AG04449 (cell line): Measurements from ENCODE around the gene PDE8A.

ENCODE experiments used
- CTCF ChIA-PET: fragments of 350-600 bp; formaldehyde crosslinking; extraction: SDS; loops from one replicate; lab custom pipeline; 2021; ENCODE audit warnings: antibody characterized with exemption; lab: Yijun Ruan, JAX
- POLR2A ChIA-PET: fragments of 400-600, 350-600 bp; formaldehyde crosslinking; extraction: SDS; loops from one replicate; lab custom pipeline; 2020; ENCODE audit warnings: antibody characterized with exemption, inconsistent platforms; lab: Yijun Ruan, JAX
- DNase-seq: peaks from one replicate; pipeline ENCODE4 v3.0.0-alpha.2; 2010; ENCODE audit warnings: low read depth, low spot score
- H3K4me3 ChIP-seq: 2 replicates; pipeline ENCODE4 v1.5.1; 2011; ENCODE audit warnings: low read depth, mild to moderate bottlenecking, control low read depth, low read length
- TF ChIP-seq, protein P1 (sequence below): IDR thresholded peaks from one replicate; pipeline ENCODE4 v1.5.1; 2011; ENCODE audit warnings: mild to moderate bottlenecking, moderate library complexity, low read length, control low read depth, inconsistent platforms; ENCODE audit not compliant: insufficient read depth; ENCODE audit errors: missing control alignments

Gene PDE8A

DNA sequence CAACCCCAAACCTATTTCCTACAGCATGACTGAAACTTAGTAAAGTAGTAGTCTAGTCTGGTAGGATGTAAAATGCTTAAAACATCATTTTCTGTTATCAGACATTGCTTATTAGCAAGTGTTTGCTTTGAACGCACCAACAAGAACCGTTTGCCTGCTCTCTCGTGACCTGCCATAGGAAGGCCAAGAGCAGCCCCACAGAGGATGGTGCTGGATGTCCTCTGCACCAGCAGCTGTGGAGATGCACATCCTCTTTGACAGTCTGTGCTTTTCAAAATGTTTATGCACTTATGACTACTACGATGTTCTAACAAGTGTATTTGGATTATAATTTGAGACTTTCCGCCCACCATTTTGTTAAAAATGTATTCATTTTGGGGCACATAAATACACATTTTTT is 59.6 kb downstream of the PDE8A start:
- CTCF ChIA-PET = no interaction called here
- POLR2A ChIA-PET = no interaction called here

GRCh38 chr15:85044251-85044853 is 62.7 kb downstream of the PDE8A start:
- ChIA-PET POLR2A (no interaction called here), CTCF (interaction anchor here (0.8 to 5.2 kb wide), 34 partner anchors 11 to 457 kb away, joined by 3 to 134 read pairs (median 5); no protein-coding TSS in a partner anchor)

More for the DNA sequence above, 59.6 kb downstream of the PDE8A start:
- no peak overlapping the region for H3K4me3 ChIP-seq
- no peak for DNase-seq
- TF ChIP-seq, protein P1, sequence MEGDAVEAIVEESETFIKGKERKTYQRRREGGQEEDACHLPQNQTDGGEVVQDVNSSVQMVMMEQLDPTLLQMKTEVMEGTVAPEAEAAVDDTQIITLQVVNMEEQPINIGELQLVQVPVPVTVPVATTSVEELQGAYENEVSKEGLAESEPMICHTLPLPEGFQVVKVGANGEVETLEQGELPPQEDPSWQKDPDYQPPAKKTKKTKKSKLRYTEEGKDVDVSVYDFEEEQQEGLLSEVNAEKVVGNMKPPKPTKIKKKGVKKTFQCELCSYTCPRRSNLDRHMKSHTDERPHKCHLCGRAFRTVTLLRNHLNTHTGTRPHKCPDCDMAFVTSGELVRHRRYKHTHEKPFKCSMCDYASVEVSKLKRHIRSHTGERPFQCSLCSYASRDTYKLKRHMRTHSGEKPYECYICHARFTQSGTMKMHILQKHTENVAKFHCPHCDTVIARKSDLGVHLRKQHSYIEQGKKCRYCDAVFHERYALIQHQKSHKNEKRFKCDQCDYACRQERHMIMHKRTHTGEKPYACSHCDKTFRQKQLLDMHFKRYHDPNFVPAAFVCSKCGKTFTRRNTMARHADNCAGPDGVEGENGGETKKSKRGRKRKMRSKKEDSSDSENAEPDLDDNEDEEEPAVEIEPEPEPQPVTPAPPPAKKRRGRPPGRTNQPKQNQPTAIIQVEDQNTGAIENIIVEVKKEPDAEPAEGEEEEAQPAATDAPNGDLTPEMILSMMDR = no peak

DNA sequence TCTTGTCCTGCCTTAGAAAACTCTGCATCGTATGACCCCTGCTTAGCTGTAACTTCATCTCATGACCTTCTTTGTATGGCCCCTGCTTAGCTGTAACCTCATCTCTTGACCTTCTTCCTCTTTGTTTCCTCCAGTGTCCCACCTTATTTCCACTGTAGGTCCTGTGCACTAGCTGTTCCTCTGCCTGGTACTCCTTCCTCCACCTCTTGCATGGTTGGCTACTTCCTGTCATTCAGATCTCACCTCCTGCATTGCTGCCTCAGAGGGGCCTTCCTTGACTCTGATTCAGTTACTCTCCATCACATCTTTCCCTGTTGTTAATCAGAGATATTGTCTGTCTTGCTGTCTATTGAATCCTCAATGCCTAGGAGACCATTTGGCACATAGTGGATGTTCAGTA is 63.2 kb downstream of the PDE8A start:
- no peak overlapping the region for H3K4me3 ChIP-seq
- TF ChIP-seq, protein P1 = no peak
- CTCF ChIA-PET = interaction anchor here (0.8 to 5.2 kb wide), 27 partner anchors 12 to 468 kb away, joined by 3 to 134 read pairs (median 5); no protein-coding TSS in a partner anchor
- DNase-seq = no peak
- POLR2A ChIA-PET = no interaction called here

More at GRCh38 chr15:85044251-85044853, 62.7 kb downstream of the PDE8A start:
- no peak overlapping the region for H3K4me3 ChIP-seq
- TF ChIP-seq, protein P1 = peak; percentile 78
- DNase-seq = no peak

DNA sequence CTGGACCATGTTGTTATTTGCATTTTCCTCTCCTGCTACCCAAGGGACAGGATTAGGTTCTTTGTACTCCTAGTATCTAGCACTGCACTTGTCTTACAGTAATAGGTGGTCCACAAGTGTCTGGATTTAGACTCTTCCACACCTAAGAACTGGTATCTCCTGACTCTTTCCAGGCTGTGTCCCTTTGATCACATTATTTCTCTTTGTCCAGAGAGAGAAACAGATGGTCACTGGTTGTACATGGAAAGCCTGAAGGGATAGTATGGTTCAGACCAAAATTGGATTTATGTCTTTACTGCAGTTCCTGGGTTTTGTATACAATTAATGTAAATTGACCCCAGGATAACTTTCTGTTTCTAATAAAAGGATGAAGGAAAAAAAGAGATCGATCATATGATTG is 64.0 kb downstream of the PDE8A start:
- CTCF ChIA-PET = interaction anchor here (0.7 to 5.2 kb wide), 18 partner anchors 12 to 468 kb away, joined by 3 to 134 read pairs (median 8); no protein-coding TSS in a partner anchor
- POLR2A ChIA-PET = interaction anchor here (0.6 kb wide), 1 partner anchor 37 kb away, joined by 3 read pairs; no protein-coding TSS in a partner anchor
- no peak for DNase-seq
- TF ChIP-seq, protein P1 = no peak
- no peak overlapping the region for H3K4me3 ChIP-seq

DNA sequence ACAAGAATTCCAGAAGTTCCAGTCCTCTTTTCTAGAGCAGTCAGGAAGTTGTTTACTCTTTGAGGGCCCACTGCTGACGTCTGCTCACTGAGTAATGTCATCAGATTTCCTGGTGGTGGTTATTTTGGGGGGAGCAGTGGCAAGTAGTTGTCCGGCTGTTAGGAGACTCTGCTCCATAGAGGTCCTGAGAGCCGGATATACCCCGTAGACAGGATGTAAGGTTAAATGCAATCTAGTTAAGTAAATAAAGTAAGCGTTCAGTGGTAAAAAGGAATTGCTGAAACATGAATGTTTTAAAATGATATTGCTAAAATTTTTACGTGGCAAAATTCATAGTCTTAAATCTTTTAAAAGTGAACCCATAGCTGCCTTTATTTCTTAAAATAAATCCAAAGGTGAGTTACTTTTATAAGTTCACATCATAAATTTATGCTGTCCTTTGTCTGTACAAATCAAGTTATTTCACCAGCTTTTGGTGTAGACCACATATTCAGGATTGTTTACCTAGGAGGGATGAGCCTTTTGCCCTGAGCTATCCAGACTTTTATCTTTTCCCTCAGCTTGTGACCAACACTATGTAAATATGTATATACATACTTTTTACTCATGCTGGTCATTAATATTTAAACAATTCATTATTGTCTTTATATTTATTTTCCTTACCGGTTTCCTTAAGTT is 65.8 kb downstream of the PDE8A start:
- TF ChIP-seq, protein P1 = no peak
- no peak overlapping the region; the same call in 1 of the 2 replicates for H3K4me3 ChIP-seq
- ChIA-PET POLR2A (no interaction called here), CTCF (interaction anchor here (0.9 to 5.2 kb wide), 8 partner anchors 11 to 460 kb away, joined by 3 to 134 read pairs (median 11); no protein-coding TSS in a partner anchor)
- DNase-seq = peak; percentile 79

- POLR2A ChIA-PET = no interaction called here
- no peak for DNase-seq
- CTCF ChIA-PET = interaction anchor here (1.0 to 5.2 kb wide), 3 partner anchors 15 to 120 kb away, joined by 3 to 134 read pairs (median 55); no protein-coding TSS in a partner anchor
- TF ChIP-seq, protein P1 = no peak
- H3K4me3 ChIP-seq = no peak overlapping the region
These were observed 66.8 kb downstream of the PDE8A start for GRCh38 chr15:85048430-85048829.
